ENCODE data around the gene GAS7. TPM values are rescaled to one million over a fixed set of nuclear protein-coding genes. Genes with fewer than 3 reads are reported as not detected.

The GAS7 gene
- polyA plus RNA-seq, 1 donor (not counting 4 experiments of a cell fraction or from before 2014, with no cell fraction given): 0.10 TPM

- dilution Hi-C loops (cut with MboI; ENCODE audit: extremely low pct_ligation_motif_present, low sequenced_read_pairs): no loop called here
- H3K4me1 ChIP-seq (ENCODE audit: control insufficient read depth, extremely low read depth, insufficient read depth, low read length): no peaks in the 10 kb centered on the region
- DNase-seq (ENCODE audit: low read depth, low spot score): no peak
Measured at GRCh38 chr17:10200016-10200415, 1.6 kb upstream of the GAS7 start.

GRCh38 chr17:10197721-10198508, 491 bp downstream of the GAS7 start:
- Histone ChIP-seq H3K9ac (ENCODE audit: control insufficient read depth, extremely low read depth, insufficient read depth, low read length) (no peak overlapping the region), H3K36me3 (ENCODE audit: control insufficient read depth in 2 of 2, extremely low read depth in 1 of 2, insufficient read depth in 2 of 2, low read length in 2 of 2) (no peaks in the 10 kb centered on the region), H3K9me1 (ENCODE audit: control insufficient read depth, extremely low read depth, insufficient read depth, low read length) (no peaks in the 10 kb centered on the region), H4K20me1 (ENCODE audit: control insufficient read depth, extremely low read depth, insufficient read depth, low read length) (no peaks in the 10 kb centered on the region), H3K27me3 (ENCODE audit: control insufficient read depth, extremely low read depth, insufficient read depth, low read length) (peaks cover 29% of the 10 kb centered on the region), H3K9me3 (ENCODE audit: control insufficient read depth, low read depth, low read length) (peaks cover 3% of the 10 kb centered on the region), H3K27ac (ENCODE audit: control insufficient read depth, insufficient read depth, low read length) (no peak overlapping the region), H3K4me1 (ENCODE audit: control insufficient read depth, extremely low read depth, insufficient read depth, low read length) (no peaks in the 10 kb centered on the region), H2AFZ (ENCODE audit: control insufficient read depth, low read length) (no peak overlapping the region), H3K4me2 (ENCODE audit: control insufficient read depth, extremely low read depth, insufficient read depth, low read depth, low read length) (peak overlapping the region; percentile 62), H3K79me2 (ENCODE audit: control insufficient read depth, insufficient read depth, low read length) (no peaks in the 10 kb centered on the region), H3K4me3 (ENCODE audit: control insufficient read depth in 2 of 3, extremely low read depth in 1 of 3, insufficient read depth in 2 of 3, low read depth in 1 of 3, low read length in 3 of 3) (peak overlapping the region in 1 of 3 experiments; percentile 49)
- TF ChIP-seq EZH2 (IDR thresholded peaks at IDR 0.05; ENCODE audit: low read length) (peak; percentile 71), CTCF (optimal IDR thresholded peaks at IDR 0.05 in 1 of 3, IDR thresholded peaks at IDR 0.05 in 1 of 3, conservative IDR thresholded peaks at IDR 0.05 in 1 of 3; ENCODE audit: extremely low read depth in 1 of 3, insufficient read depth in 2 of 3, low read length in 3 of 3) (no peak)
- DNase-seq (ENCODE audit: low read depth, low spot score): no peak
- dilution Hi-C loops (cut with MboI; ENCODE audit: extremely low pct_ligation_motif_present, low sequenced_read_pairs): no loop called here
- no peak for FAIRE-seq

More at GRCh38 chr17:10200016-10200415, 1.6 kb upstream of the GAS7 start:
- H3K9me1 ChIP-seq (ENCODE audit: control insufficient read depth, extremely low read depth, insufficient read depth, low read length): no peaks in the 10 kb centered on the region
- H3K9ac ChIP-seq (ENCODE audit: control insufficient read depth, extremely low read depth, insufficient read depth, low read length): no peak overlapping the region
- no peaks in the 10 kb centered on the region for H3K9me3 ChIP-seq (ENCODE audit: control insufficient read depth, low read depth, low read length)
- no peaks in the 10 kb centered on the region for H4K20me1 ChIP-seq (ENCODE audit: control insufficient read depth, extremely low read depth, insufficient read depth, low read length)
- TF ChIP-seq EZH2 (IDR thresholded peaks at IDR 0.05; ENCODE audit: low read length) (no peak), CTCF (optimal IDR thresholded peaks at IDR 0.05 in 1 of 3, IDR thresholded peaks at IDR 0.05 in 1 of 3, conservative IDR thresholded peaks at IDR 0.05 in 1 of 3; ENCODE audit: extremely low read depth in 1 of 3, insufficient read depth in 2 of 3, low read length in 3 of 3) (no peak)
- no peaks in the 10 kb centered on the region for H3K36me3 ChIP-seq (ENCODE audit: control insufficient read depth in 2 of 2, extremely low read depth in 1 of 2, insufficient read depth in 2 of 2, low read length in 2 of 2)
- H3K79me2 ChIP-seq (ENCODE audit: control insufficient read depth, insufficient read depth, low read length): no peaks in the 10 kb centered on the region
- H3K4me3 ChIP-seq (ENCODE audit: control insufficient read depth in 2 of 3, extremely low read depth in 1 of 3, insufficient read depth in 2 of 3, low read depth in 1 of 3, low read length in 3 of 3): no peak overlapping the region
- no peak overlapping the region for H3K27ac ChIP-seq (ENCODE audit: control insufficient read depth, insufficient read depth, low read length)
- peaks cover 29% of the 10 kb centered on the region for H3K27me3 ChIP-seq (ENCODE audit: control insufficient read depth, extremely low read depth, insufficient read depth, low read length)
- no peak overlapping the region for H2AFZ ChIP-seq (ENCODE audit: control insufficient read depth, low read length)
- H3K4me2 ChIP-seq (ENCODE audit: control insufficient read depth, extremely low read depth, insufficient read depth, low read depth, low read length): no peak overlapping the region
- no peak for FAIRE-seq

All from keratinocyte (primary cell).